Measurements from ENCODE around the gene SASH3.

SASH3 gene

GRCh38 chrX:129791336-129791735 is 11.6 kb downstream of the SASH3 start:
- Histone ChIP-seq H3K36me3 (replicated peaks; ENCODE audit: low read depth, low read length) (peaks cover 68% of the 10 kb centered on the region), H3K79me2 (ENCODE audit: low read length) (peaks cover 20% of the 10 kb centered on the region), H3K4me2 (ENCODE audit: low read length) (no peak overlapping the region), H2AFZ (ENCODE audit: low read depth, low read length) (no peak overlapping the region), H3K27ac (ENCODE audit: low read length) (no peak overlapping the region), H3K4me1 (ENCODE audit: low read length) (peaks cover 17% of the 10 kb centered on the region), H3K9me3 (ENCODE audit: insufficient read depth, low read length) (no peaks in the 10 kb centered on the region), H3K9ac (ENCODE audit: low read length) (no peak overlapping the region), H3K4me3 (ENCODE audit: low read length) (no peak overlapping the region), H4K20me1 (ENCODE audit: insufficient read depth, low read length) (peaks cover 21% of the 10 kb centered on the region), H3K27me3 (ENCODE audit: low read depth, low read length) (no peaks in the 10 kb centered on the region)
- TF ChIP-seq EZH2phosphoT487 (IDR thresholded peaks at IDR 0.05; ENCODE audit: low read depth) (no peak), CTCF (IDR thresholded peaks at IDR 0.05; ENCODE audit: low read depth, low read length) (no peak)

DNA sequence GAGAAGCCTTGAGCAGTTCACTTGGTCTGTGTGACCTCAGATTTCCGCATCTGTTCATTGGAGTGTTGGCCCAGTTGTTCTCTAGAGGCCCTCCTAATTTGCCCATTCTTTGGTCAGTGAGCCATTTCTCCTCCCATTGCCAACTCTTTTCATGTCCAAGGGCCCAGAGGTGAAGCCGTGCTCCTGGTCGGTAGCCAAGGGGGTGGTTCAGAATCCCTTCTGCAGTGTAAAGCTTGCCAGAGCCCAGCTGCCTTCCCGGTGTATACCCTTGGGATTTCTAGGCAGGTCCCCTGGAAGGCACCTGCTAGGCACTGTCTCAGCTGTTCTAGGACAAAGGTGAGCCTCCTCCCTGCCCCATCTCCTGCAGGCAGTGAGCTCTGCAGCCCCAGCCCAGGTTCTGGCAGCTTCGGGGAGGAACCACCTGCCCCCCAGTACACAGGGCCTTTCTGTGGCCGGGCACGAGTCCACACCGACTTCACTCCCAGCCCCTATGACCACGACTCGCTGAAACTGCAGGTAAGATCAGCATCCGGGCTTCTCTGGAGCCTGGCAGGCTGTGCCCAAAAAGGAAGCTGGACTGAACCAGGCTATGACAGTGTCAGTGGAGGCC is 12.3 kb downstream of the SASH3 start:
- Histone ChIP-seq H2AFZ (ENCODE audit: low read depth, low read length) (no peak overlapping the region), H3K9ac (ENCODE audit: low read length) (no peak overlapping the region), H3K9me3 (ENCODE audit: insufficient read depth, low read length) (no peaks in the 10 kb centered on the region), H3K27ac (ENCODE audit: low read length) (no peak overlapping the region), H3K27me3 (ENCODE audit: low read depth, low read length) (no peaks in the 10 kb centered on the region), H3K79me2 (ENCODE audit: low read length) (peaks cover 13% of the 10 kb centered on the region), H3K36me3 (replicated peaks; ENCODE audit: low read depth, low read length) (peaks cover 67% of the 10 kb centered on the region), H3K4me2 (ENCODE audit: low read length) (no peak overlapping the region), H3K4me3 (ENCODE audit: low read length) (no peak overlapping the region), H3K4me1 (ENCODE audit: low read length) (peaks cover 12% of the 10 kb centered on the region), H4K20me1 (ENCODE audit: insufficient read depth, low read length) (peaks cover 18% of the 10 kb centered on the region)
- no peak for TF ChIP-seq EZH2phosphoT487 (IDR thresholded peaks at IDR 0.05; ENCODE audit: low read depth)
- no peak for TF ChIP-seq CTCF (IDR thresholded peaks at IDR 0.05; ENCODE audit: low read depth, low read length)

DNA sequence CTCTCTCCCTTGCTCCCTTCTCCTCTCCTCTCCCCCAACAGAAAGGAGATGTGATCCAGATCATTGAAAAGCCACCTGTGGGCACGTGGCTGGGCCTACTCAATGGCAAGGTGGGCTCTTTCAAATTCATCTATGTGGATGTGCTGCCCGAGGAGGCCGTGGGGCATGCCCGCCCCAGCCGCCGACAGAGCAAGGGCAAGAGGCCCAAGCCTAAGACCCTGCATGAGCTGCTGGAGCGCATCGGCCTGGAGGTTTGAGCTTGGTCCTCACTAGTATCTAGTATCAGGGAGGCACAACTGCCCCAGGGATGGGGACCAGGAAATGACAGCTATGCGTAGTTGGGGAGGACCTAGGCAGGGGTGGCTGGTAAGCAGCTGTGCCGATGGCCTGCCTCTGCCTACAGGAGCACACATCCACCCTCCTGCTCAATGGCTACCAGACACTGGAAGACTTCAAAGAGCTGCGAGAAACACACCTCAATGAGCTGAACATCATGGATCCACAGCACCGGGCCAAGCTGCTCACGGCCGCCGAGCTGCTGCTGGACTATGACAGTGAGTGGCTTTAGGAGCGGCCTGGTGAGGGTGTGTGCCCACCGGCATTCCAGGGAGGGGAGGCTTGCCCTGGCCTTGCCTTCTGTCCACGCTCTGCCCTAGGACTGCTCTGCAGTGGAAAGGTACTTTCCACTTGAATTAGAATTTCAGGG is 13.0 kb downstream of the SASH3 start:
- H3K9me3 ChIP-seq (ENCODE audit: insufficient read depth, low read length): no peaks in the 10 kb centered on the region
- no peak overlapping the region for H3K4me2 ChIP-seq (ENCODE audit: low read length)
- H4K20me1 ChIP-seq (ENCODE audit: insufficient read depth, low read length): peaks cover 11% of the 10 kb centered on the region
- peaks cover 65% of the 10 kb centered on the region for H3K36me3 ChIP-seq (replicated peaks; ENCODE audit: low read depth, low read length)
- peaks cover 7% of the 10 kb centered on the region; the same call in 1 of the 2 replicates for H3K79me2 ChIP-seq (ENCODE audit: low read length)
- H3K27ac ChIP-seq (ENCODE audit: low read length): no peak overlapping the region
- H3K4me1 ChIP-seq (ENCODE audit: low read length): peaks cover 5% of the 10 kb centered on the region; the same call in 1 of the 2 replicates
- TF ChIP-seq EZH2phosphoT487 (IDR thresholded peaks at IDR 0.05; ENCODE audit: low read depth): no peak
- no peak for TF ChIP-seq CTCF (IDR thresholded peaks at IDR 0.05; ENCODE audit: low read depth, low read length)
- no peak overlapping the region for H2AFZ ChIP-seq (ENCODE audit: low read depth, low read length)
- H3K27me3 ChIP-seq (ENCODE audit: low read depth, low read length): no peaks in the 10 kb centered on the region
- no peak overlapping the region for H3K4me3 ChIP-seq (ENCODE audit: low read length)
- H3K9ac ChIP-seq (ENCODE audit: low read length): no peak overlapping the region

- peaks cover 67% of the 10 kb centered on the region for H3K36me3 ChIP-seq (replicated peaks; ENCODE audit: low read depth, low read length)
- H2AFZ ChIP-seq (ENCODE audit: low read depth, low read length): no peak overlapping the region
Measured at GRCh38 chrX:129793604-129794191, 13.9 kb downstream of the SASH3 start.

More at GRCh38 chrX:129793604-129794191, 13.9 kb downstream of the SASH3 start:
- H4K20me1 ChIP-seq (ENCODE audit: insufficient read depth, low read length): 0 out of 2 replicates have a peak, but pooled peaks cover 4% of the 10 kb centered on the region
- H3K4me1 ChIP-seq (ENCODE audit: low read length): peaks cover 5% of the 10 kb centered on the region; the same call in 1 of the 2 replicates
- no peaks in the 10 kb centered on the region for H3K9me3 ChIP-seq (ENCODE audit: insufficient read depth, low read length)
- H3K4me2 ChIP-seq (ENCODE audit: low read length): no peak overlapping the region
- no peak overlapping the region for H3K27ac ChIP-seq (ENCODE audit: low read length)
- no peaks in the 10 kb centered on the region for H3K27me3 ChIP-seq (ENCODE audit: low read depth, low read length)
- TF ChIP-seq EZH2phosphoT487 (IDR thresholded peaks at IDR 0.05; ENCODE audit: low read depth): no peak
- TF ChIP-seq CTCF (IDR thresholded peaks at IDR 0.05; ENCODE audit: low read depth, low read length): no peak
- H3K79me2 ChIP-seq (ENCODE audit: low read length): no peaks in the 10 kb centered on the region
- no peak overlapping the region for H3K4me3 ChIP-seq (ENCODE audit: low read length)
- no peak overlapping the region for H3K9ac ChIP-seq (ENCODE audit: low read length)

All from OCI-LY3 (cell line).